ENCODE data around the gene PRKCA.
A peak's percentile ranks its signal among the peaks of the same experiment; 100 is the strongest.

Gene PRKCA

GRCh38 chr17:66373079-66373478, 70.7 kb downstream of the PRKCA start:
- no peak overlapping the region for H3K27ac ChIP-seq
- no peaks in the 10 kb centered on the region for H3K4me1 ChIP-seq
- H3K4me3 ChIP-seq: no peak overlapping the region
- no peak for TF ChIP-seq CTCF (IDR thresholded peaks at IDR 0.05)
- no peaks in the 10 kb centered on the region for H3K27me3 ChIP-seq
- intact Hi-C loops (cut with DNase I; ENCODE audit: low total_unique reads): no loop called here
- DNase-seq: no peak
- no peaks in the 10 kb centered on the region for H3K36me3 ChIP-seq
- H3K9me3 ChIP-seq: no peaks in the 10 kb centered on the region

GRCh38 chr17:66373944-66374817, 71.8 kb downstream of the PRKCA start:
- Histone ChIP-seq H3K4me1 (no peaks in the 10 kb centered on the region), H3K9me3 (no peaks in the 10 kb centered on the region), H3K27me3 (no peaks in the 10 kb centered on the region), H3K36me3 (no peaks in the 10 kb centered on the region), H3K27ac (no peak overlapping the region), H3K4me3 (no peak overlapping the region)
- no peak for TF ChIP-seq CTCF (IDR thresholded peaks at IDR 0.05)
- DNase-seq: peak in 1 of 2 donors; percentile 24
- intact Hi-C loops (cut with DNase I; ENCODE audit: low total_unique reads): no loop called here

- Histone ChIP-seq H3K4me1 (no peaks in the 10 kb centered on the region), H3K4me3 (no peak overlapping the region), H3K36me3 (no peaks in the 10 kb centered on the region), H3K27me3 (no peaks in the 10 kb centered on the region), H3K27ac (no peak overlapping the region), H3K9me3 (no peaks in the 10 kb centered on the region)
- TF ChIP-seq CTCF (IDR thresholded peaks at IDR 0.05): no peak
- DNase-seq: no peak
- intact Hi-C loops (cut with DNase I; ENCODE audit: low total_unique reads): no loop called here
Observed at GRCh38 chr17:66375121-66375520, 72.7 kb downstream of the PRKCA start.

GRCh38 chr17:66378296-66378695, 75.9 kb downstream of the PRKCA start:
- DNase-seq: no peak
- Histone ChIP-seq H3K36me3 (no peaks in the 10 kb centered on the region), H3K27me3 (no peaks in the 10 kb centered on the region), H3K4me1 (no peaks in the 10 kb centered on the region), H3K9me3 (no peaks in the 10 kb centered on the region), H3K4me3 (no peak overlapping the region), H3K27ac (no peak overlapping the region)
- intact Hi-C loops (cut with DNase I; ENCODE audit: low total_unique reads): no loop called here
- TF ChIP-seq CTCF (IDR thresholded peaks at IDR 0.05): no peak

GRCh38 chr17:66379544-66379943, 77.1 kb downstream of the PRKCA start:
- no peak overlapping the region for H3K27ac ChIP-seq
- no peaks in the 10 kb centered on the region for H3K4me1 ChIP-seq
- no peaks in the 10 kb centered on the region for H3K9me3 ChIP-seq
- DNase-seq: no peak
- H3K4me3 ChIP-seq: no peak overlapping the region
- intact Hi-C loops (cut with DNase I; ENCODE audit: low total_unique reads): no loop called here
- no peaks in the 10 kb centered on the region for H3K27me3 ChIP-seq
- H3K36me3 ChIP-seq: no peaks in the 10 kb centered on the region
- TF ChIP-seq CTCF (IDR thresholded peaks at IDR 0.05): no peak

All from tibial artery (tissue), 4 donors.